OCI-LY1 (cell line): Measurements from ENCODE around the gene CDK5RAP2.

Source experiments
- EZH2 ChIP-seq: fragments of 200-600 bp; sonication (generic), shearing (Covaris generic); IDR thresholded peaks from 2 replicates; pipeline ENCODE4 v1.8.0; 2017; ENCODE audit warnings: borderline replicate concordance, mixed run types, mild to moderate bottlenecking, antibody characterized with exemption, low read length, moderate library complexity, mixed read lengths
- TF ChIP-seq, protein P1 (sequence below): fragments of 200-600 bp; sonication (generic), shearing (Covaris generic); IDR thresholded peaks from 2 replicates; pipeline ENCODE4 v1.5.1; 2017; ENCODE audit warnings: mild to moderate bottlenecking, antibody characterized with exemption, low read length, moderate library complexity, mixed read lengths

DNA sequence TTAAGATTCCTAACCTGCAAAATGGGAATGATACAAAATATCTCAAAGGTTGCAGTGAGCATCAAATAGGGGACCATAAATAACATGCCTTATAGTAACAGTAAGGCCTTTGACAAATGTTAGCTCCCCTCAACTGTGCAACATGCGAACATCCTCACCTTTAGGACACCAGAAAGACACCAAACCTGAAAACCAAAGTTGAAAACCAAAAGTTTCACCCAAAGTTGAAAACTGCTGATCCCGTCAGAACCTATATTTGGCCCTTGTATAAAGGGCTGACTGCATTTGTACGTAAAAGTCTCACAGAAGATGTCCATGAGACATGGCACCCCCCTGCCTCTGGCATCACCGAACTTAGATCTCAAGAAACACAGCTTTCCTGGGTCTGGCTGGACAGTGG lies 12.1 kb downstream of the CDK5RAP2 start:
- TF ChIP-seq, protein P1, sequence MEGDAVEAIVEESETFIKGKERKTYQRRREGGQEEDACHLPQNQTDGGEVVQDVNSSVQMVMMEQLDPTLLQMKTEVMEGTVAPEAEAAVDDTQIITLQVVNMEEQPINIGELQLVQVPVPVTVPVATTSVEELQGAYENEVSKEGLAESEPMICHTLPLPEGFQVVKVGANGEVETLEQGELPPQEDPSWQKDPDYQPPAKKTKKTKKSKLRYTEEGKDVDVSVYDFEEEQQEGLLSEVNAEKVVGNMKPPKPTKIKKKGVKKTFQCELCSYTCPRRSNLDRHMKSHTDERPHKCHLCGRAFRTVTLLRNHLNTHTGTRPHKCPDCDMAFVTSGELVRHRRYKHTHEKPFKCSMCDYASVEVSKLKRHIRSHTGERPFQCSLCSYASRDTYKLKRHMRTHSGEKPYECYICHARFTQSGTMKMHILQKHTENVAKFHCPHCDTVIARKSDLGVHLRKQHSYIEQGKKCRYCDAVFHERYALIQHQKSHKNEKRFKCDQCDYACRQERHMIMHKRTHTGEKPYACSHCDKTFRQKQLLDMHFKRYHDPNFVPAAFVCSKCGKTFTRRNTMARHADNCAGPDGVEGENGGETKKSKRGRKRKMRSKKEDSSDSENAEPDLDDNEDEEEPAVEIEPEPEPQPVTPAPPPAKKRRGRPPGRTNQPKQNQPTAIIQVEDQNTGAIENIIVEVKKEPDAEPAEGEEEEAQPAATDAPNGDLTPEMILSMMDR, result no peak
- TF ChIP-seq EZH2, result no peak
